ENCODE data around the gene PARL. TPM values are rescaled to one million over a fixed set of nuclear protein-coding genes. Genes with fewer than 3 reads are reported as not detected.

Gene PARL
- total and polyA plus RNA-seq, 2 donors (not counting 1 experiment from before 2014, with no cell fraction given) = 23.5 to 46.7 TPM

- Histone ChIP-seq H3K36me3 (replicated peaks in 1 of 2; ENCODE audit: control extremely low read depth in 1 of 2, control insufficient read depth in 1 of 2, extremely low read depth in 1 of 2, insufficient read depth in 2 of 2, low read length in 1 of 2) (peaks cover 0 to 4% of the 10 kb centered on the region in 2 experiments), H3K79me2 (ENCODE audit: control insufficient read depth, insufficient read depth, low read length) (peaks cover 72% of the 10 kb centered on the region), H2AFZ (ENCODE audit: insufficient read depth, low read depth, low read length, poor library complexity, severe bottlenecking) (peak overlapping the region; percentile 96), H3K9ac (ENCODE audit: low read length) (peak overlapping the region; percentile 90), H3K4me3 (ENCODE audit: control extremely low read depth in 1 of 5, extremely low read depth in 1 of 5, insufficient read depth in 1 of 5, low read depth in 2 of 5, low read length in 4 of 5) (peak overlapping the region; percentile 68 to 96 (median 84)), H3K4me1 (ENCODE audit: control insufficient read depth in 2 of 2, insufficient read depth in 2 of 2, low read length in 2 of 2) (peaks cover 11 to 19% of the 10 kb centered on the region in 2 donors), H3K9me3 (ENCODE audit: control extremely low read depth in 1 of 3, control insufficient read depth in 2 of 3, insufficient read depth in 1 of 3, low read length in 2 of 3) (peaks cover 0 to 3% (median 0%) of the 10 kb centered on the region in 3 donors), H3K27me3 (replicated peaks in 1 of 4; ENCODE audit: control extremely low read depth in 1 of 4, control insufficient read depth in 3 of 4, insufficient read depth in 4 of 4, low read length in 3 of 4) (peaks cover 0 to 6% (median 0%) of the 10 kb centered on the region in 4 experiments), H3K27ac (ENCODE audit: low read length in 2 of 2) (no peak overlapping the region), H3K4me2 (replicated peaks; ENCODE audit: low read depth, low read length, poor library complexity, severe bottlenecking) (peak overlapping the region; percentile 94), H4K20me1 (ENCODE audit: control insufficient read depth, insufficient read depth, low read length, poor library complexity, severe bottlenecking) (peaks cover 36% of the 10 kb centered on the region)
- no peak for DNase-seq
- H3K4me3 Mint-ChIP-seq = peak overlapping the region; percentile 92
- ChIA-PET POLR2A (no interaction called here), CTCF (interaction anchor here (0.8 to 3.3 kb wide), 6 partner anchors 7 to 455 kb away, joined by 3 to 44 read pairs (median 6); partner anchors contain the start of genes ABCC5, DVL3 and MCF2L2)
- no peak overlapping the region for H3K27ac Mint-ChIP-seq
- no peak for TF ChIP-seq EZH2 (IDR thresholded peaks at IDR 0.05; ENCODE audit: borderline replicate concordance, insufficient read depth, low read depth, low read length, poor library complexity, severe bottlenecking)
- no peak for TF ChIP-seq CTCF (IDR thresholded peaks at IDR 0.05)
- ATAC-seq (ENCODE audit: low read depth) = no peak
- H3K4me1 Mint-ChIP-seq = peaks cover 45% of the 10 kb centered on the region
- peaks cover 2% of the 10 kb centered on the region for H3K27me3 Mint-ChIP-seq
- WGBS (ENCODE audit: insufficient coverage) = 53% methylated on average over 8 of the region's 16 CpGs
- no peaks in the 10 kb centered on the region for H3K9me3 Mint-ChIP-seq (ENCODE audit: insufficient read depth)
- intact Hi-C loops (cut with micrococcal nuclease) = loop anchor here (1.0 to 2.0 kb wide), 7 partner anchors 12 to 415 kb away; partner anchors contain the start of genes ABCC5, EIF2B5, MAP6D1 and PSMD2
Measured at GRCh38 chr3:183883291-183884096, 1.2 kb downstream of the PARL start.

- ChIA-PET POLR2A (no interaction called here), CTCF (no interaction called here)
- DNase-seq (no peak), ATAC-seq (ENCODE audit: low read depth) (no peak)
- WGBS (ENCODE audit: insufficient coverage) = 94% methylated on average over 3 of the region's 9 CpGs
- Histone ChIP-seq H3K4me2 (replicated peaks; ENCODE audit: low read depth, low read length, poor library complexity, severe bottlenecking) (no peak overlapping the region), H3K27ac (ENCODE audit: low read length in 2 of 2) (no peak overlapping the region), H3K79me2 (ENCODE audit: control insufficient read depth, insufficient read depth, low read length) (peaks cover 93% of the 10 kb centered on the region), H3K36me3 (replicated peaks in 1 of 2; ENCODE audit: control extremely low read depth in 1 of 2, control insufficient read depth in 1 of 2, extremely low read depth in 1 of 2, insufficient read depth in 2 of 2, low read length in 1 of 2) (peaks cover 0 to 6% of the 10 kb centered on the region in 2 experiments), H2AFZ (ENCODE audit: insufficient read depth, low read depth, low read length, poor library complexity, severe bottlenecking) (no peak overlapping the region), H4K20me1 (ENCODE audit: control insufficient read depth, insufficient read depth, low read length, poor library complexity, severe bottlenecking) (peaks cover 65% of the 10 kb centered on the region), H3K4me1 (ENCODE audit: control insufficient read depth in 2 of 2, insufficient read depth in 2 of 2, low read length in 2 of 2) (peaks cover 10 to 15% of the 10 kb centered on the region in 2 donors), H3K9me3 (ENCODE audit: control extremely low read depth in 1 of 3, control insufficient read depth in 2 of 3, insufficient read depth in 1 of 3, low read length in 2 of 3) (no peaks in the 10 kb centered on the region), H3K27me3 (replicated peaks in 1 of 4; ENCODE audit: control extremely low read depth in 1 of 4, control insufficient read depth in 3 of 4, insufficient read depth in 4 of 4, low read length in 3 of 4) (no peaks in the 10 kb centered on the region), H3K4me3 (ENCODE audit: control extremely low read depth in 1 of 5, extremely low read depth in 1 of 5, insufficient read depth in 1 of 5, low read depth in 2 of 5, low read length in 4 of 5) (no peak overlapping the region), H3K9ac (ENCODE audit: low read length) (no peak overlapping the region)
- Mint-ChIP-seq H3K4me3 (no peak overlapping the region), H3K27ac (peak overlapping the region; percentile 37), H3K4me1 (peaks cover 56% of the 10 kb centered on the region), H3K9me3 (ENCODE audit: insufficient read depth) (no peaks in the 10 kb centered on the region), H3K27me3 (no peaks in the 10 kb centered on the region)
- TF ChIP-seq CTCF (IDR thresholded peaks at IDR 0.05) = no peak
- TF ChIP-seq EZH2 (IDR thresholded peaks at IDR 0.05; ENCODE audit: borderline replicate concordance, insufficient read depth, low read depth, low read length, poor library complexity, severe bottlenecking) = no peak
- intact Hi-C loops (cut with micrococcal nuclease) = no loop called here
Measured at GRCh38 chr3:183880121-183880520, 4.6 kb downstream of the PARL start.
